ENCODE results near the gene TAOK2.

- no peak for TF ChIP-seq CTCF (IDR thresholded peaks at IDR 0.05)
- no peak for TF ChIP-seq POLR2A (IDR thresholded peaks at IDR 0.05)
Observed at GRCh38 chr16:30023586-30023985, 49.9 kb downstream of the TAOK2 start.

Measured in gastroesophageal sphincter (tissue), 3 donors.